Posterior vena cava (tissue), 2 donors: ENCODE data around the gene GPR119. TPM values are rescaled to one million over a fixed set of nuclear protein-coding genes. Genes with fewer than 3 reads are reported as not detected.
A peak's percentile ranks its signal among the peaks of the same experiment; 100 is the strongest.
"Not testable (repeated sequence)": the region's sequence is repeated elsewhere in the genome, so short reads cannot be mapped to it uniquely, and the experiment has no call there.

Experiments
- DNase-seq: peaks from one replicate; pipeline ENCODE4 v3.0.0-alpha.2; 2020; ENCODE audit warnings: low spot score
- intact Hi-C, 2 donors: fragments of 100-400 bp; cut with DNase I; formaldehyde crosslinking; loops; one replicate each; pipeline versions ENCODE4 v1.14.1 to v1.14.2; 2022 to 2023
- total RNA-seq, 2 donors: library from RNA; stranded (reverse); fragmentation: NEBNext Ultra II Directional; extraction: Animal tissue kit (Norgen Biotek cat#: 25700); gene quantifications; one replicate each; pipeline ENCODE4 v1.2.1, GENCODE V29; 2021
- donor health status: DM: yes; HTN: yes; CAD: no.
- donor health status: DM: yes; HTN: yes; CAD: no.

GPR119 gene
- total RNA-seq, 2 donors from 2014 or later: not detected

DNA sequence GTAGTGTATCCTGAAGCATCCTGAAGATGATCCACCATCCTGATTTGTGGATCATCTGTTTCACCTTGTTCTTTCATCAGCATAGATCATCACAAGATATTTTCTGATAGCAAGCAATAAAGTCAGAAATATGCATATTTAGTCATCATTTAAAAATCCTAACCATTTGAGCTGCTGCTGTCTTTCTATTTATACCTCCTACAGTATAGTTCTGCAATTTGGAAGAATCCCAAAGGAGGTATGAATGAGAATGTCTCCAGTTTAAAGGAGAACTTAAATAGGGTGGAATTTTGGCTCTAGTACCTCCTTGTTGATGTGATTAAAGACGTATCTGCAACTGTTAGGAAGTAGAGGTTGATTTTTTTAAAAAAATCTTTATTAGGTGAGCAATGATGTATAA lies 38.2 kb downstream of the GPR119 start:
- intact Hi-C loops: no loop called here
- no peak for DNase-seq

DNA sequence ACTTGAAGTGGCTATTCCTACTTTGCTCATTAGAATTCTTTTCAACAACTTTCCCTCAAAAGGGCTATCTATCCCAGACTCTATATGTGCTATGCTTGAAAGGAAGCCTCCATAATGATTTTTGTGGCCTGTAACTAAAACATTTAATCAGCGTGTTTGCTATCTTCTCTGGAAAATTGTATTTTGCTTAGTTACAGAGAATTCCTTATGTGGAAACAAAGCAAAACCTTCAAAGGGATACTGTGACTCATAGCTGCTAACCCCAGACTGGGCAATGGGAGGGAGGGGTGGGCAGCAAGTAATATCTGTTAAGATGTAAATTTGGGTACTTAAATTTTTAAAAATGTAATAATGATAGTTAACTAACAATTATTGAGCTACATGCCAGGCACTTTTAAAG lies 42.1 kb downstream of the GPR119 start:
- intact Hi-C loops: no loop called here
- DNase-seq: no peak

DNA sequence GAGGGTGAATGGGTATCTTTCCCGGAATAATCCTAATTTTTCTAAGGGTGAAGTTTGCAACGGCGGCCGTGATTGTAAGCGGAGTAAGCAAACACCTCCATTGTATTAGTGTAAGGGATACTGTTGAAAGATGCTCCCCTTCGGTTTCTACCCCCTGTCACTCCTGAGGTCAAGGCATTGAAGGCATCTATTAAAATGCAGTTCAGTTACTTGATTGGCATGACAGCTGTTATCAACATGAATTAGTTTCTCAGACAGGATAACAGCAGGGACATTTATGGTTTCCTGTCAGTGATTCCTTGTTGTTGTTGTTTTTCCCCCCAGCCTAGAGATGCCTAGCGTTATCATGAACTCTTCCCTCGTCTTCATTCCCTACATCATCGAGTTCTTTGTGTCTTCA lies 45.2 kb downstream of the GPR119 start:
- no peak for DNase-seq
- intact Hi-C loops: no loop called here

DNA sequence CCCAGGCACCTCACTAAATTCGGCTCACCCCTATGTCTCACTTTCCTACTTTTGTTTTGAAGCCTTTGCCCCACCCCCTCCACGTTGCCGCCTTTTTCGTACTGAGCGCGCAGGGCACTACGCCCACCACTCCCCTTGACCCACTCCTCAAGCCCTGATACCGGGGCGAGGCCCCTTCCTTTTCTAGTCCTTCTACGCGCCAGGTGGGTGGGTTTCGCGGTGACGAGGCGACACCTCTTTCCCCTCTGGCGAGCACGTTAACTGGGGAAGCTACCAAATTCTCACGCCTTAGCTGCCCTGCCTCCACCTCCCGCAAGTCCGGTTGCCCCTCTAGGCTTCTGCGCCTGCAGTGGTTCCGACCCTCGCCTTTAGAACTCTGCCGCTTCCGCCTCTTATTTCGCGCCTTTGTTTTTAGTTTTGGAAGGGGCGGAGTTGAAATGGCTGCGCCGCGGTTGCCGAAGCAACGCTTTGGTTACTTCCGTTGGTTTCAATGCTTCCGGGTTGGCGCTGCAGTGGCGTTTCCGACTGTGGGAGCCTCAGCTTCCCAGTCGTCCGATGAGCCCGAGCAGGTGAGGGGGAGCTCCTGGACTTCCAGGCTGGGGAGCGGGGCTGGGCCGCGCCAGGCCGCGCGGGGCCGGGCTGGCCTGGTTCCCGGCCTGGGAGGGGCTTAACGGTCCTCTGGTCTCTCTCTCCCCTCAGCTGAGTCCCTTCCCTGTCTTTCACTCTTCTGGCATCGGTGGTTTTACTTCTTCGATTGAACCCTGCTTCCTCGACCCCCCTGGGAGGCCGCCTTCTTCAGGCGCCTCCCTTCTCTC lies 45.9 kb downstream of the GPR119 start, which contains the start of gene SLC25A14:
Gene SLC25A14, plus strand, starts transcription at position 512 of the 815 bp plus-strand sequence. CDS start 360 bp downstream, outside the sequence.
- intact Hi-C loops: no loop called here

DNA sequence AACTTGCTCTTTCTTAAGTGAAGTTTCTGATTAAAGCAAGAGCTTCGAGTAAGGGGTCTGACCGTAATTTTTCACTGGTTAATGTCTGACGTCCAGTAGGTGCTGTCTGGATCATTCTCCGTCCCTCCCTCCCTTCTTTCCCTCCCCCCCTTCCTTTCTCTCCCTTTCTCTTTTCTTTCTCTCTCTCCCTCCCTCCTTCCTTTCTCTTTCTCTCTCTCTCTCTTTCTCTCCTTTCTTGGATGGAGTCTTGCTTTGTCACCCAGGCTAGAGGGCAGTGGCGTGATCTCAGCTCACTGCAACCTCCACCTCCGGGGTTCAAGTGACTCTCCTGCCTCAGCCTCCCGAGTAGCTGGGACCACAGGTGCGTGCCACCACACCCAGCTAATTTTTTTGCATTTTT lies 46.6 kb downstream of the GPR119 start:
- DNase-seq, intact Hi-C loops: not testable (repeated sequence)

More for the DNA sequence above, 45.9 kb downstream of the GPR119 start, which contains the start of gene SLC25A14:
- DNase-seq: peak; percentile 91

DNA sequence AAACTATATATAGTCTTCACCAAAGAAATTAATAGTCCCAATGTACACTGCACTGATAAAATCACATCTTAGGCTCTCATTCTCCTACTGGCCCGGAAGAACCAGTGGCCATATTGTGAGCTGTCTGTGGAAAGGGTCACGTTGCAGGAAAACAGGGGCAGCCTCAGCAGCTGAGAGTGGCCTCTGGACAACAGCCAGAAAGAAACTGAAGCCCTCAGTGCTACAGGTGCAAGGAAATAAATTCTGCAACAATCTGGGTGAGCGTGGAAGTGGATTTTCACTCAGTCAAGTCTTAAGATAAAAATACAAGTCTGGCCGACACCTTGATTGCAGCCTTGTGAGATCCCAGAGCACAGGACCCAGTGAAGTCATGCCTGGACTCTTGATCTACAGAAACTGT lies 48.9 kb downstream of the GPR119 start:
- no peak for DNase-seq
- intact Hi-C loops: no loop called here

Other genes starting within 250 kb of the GPR119 start
- 10 to 100 TPM; 17.5 to 22.6 TPM for gene AIFM1, start 219.8 kb downstream of the GPR119 start, total RNA-seq
- gene RAB33A, start 213.7 kb downstream of the GPR119 start, total RNA-seq: 10 to 100 TPM in 1 of 2 donors, 1 to 10 TPM in 1; 7.4 to 12.7 TPM
- gene ZNF280C, start 116.8 kb downstream of the GPR119 start, total RNA-seq: 1 to 10 TPM; 4.4 to 4.7 TPM
- 1 to 10 TPM; 6.9 to 8.4 TPM for gene SLC25A14, start 45.8 kb downstream of the GPR119 start, total RNA-seq
- 10 to 100 TPM; 14.9 to 15.0 TPM for gene RBMX2, start 16.3 kb upstream of the GPR119 start, total RNA-seq